ENCODE data around the gene ARHGAP28. TPM values are rescaled to one million over a fixed set of nuclear protein-coding genes. Genes with fewer than 3 reads are reported as not detected.

Gene ARHGAP28
- polyA plus RNA-seq, 3 donors = not detected

GRCh38 chr18:6871566-6871965 is 142.1 kb downstream of the ARHGAP28 start:
- Mint-ChIP-seq H3K9me3 (no peaks in the 10 kb centered on the region), H3K27ac (no peak overlapping the region), H3K4me3 (no peak overlapping the region), H3K27me3 (ENCODE audit: low read depth in 3 of 3) (peaks cover 0 to 2% (median 0%) of the 10 kb centered on the region in 3 donors), H3K36me3 (no peaks in the 10 kb centered on the region), H3K4me1 (no peaks in the 10 kb centered on the region)
- H3K4me3 ChIP-seq (replicated peaks in 1 of 3; ENCODE audit: low read depth in 2 of 3, low read length in 3 of 3) = no peak overlapping the region
- no peaks in the 10 kb centered on the region for H3K36me3 ChIP-seq (replicated peaks in 1 of 2; ENCODE audit: control insufficient read depth in 1 of 2, insufficient read depth in 2 of 2, low read length in 2 of 2)
- H3K4me1 ChIP-seq (ENCODE audit: control insufficient read depth in 1 of 2, insufficient read depth in 2 of 2, low read length in 2 of 2) = no peaks in the 10 kb centered on the region
- H3K9me3 ChIP-seq (replicated peaks in 1 of 2; ENCODE audit: control insufficient read depth in 1 of 2, insufficient read depth in 1 of 2, low read length in 2 of 2) = no peaks in the 10 kb centered on the region
- no peak for DNase-seq
- no peaks in the 10 kb centered on the region for H4K20me1 ChIP-seq (ENCODE audit: insufficient read depth, low read length)
- WGBS (ENCODE audit: insufficient coverage) = 100% methylated on average over 1 of the region's 6 CpGs
- H2AFZ ChIP-seq (ENCODE audit: insufficient read depth, low read depth, low read length, poor library complexity, severe bottlenecking) = no peak overlapping the region
- H3K9ac ChIP-seq (ENCODE audit: insufficient read depth, low read length, poor library complexity, severe bottlenecking) = no peak overlapping the region
- H3K4me2 ChIP-seq (replicated peaks; ENCODE audit: extremely low read depth, low read length, poor library complexity, severe bottlenecking) = no peak overlapping the region
- no peak overlapping the region for H3K27ac ChIP-seq (ENCODE audit: low read depth in 1 of 2, low read length in 2 of 2)
- no peaks in the 10 kb centered on the region for H3K79me2 ChIP-seq (ENCODE audit: insufficient read depth, low read length)
- intact Hi-C loops (cut with micrococcal nuclease) = no loop called here
- no peaks in the 10 kb centered on the region for H3K27me3 ChIP-seq (ENCODE audit: control insufficient read depth in 2 of 2, insufficient read depth in 2 of 2, low read length in 2 of 2)
- TF ChIP-seq CTCF (IDR thresholded peaks at IDR 0.05) = no peak

- intact Hi-C loops (cut with micrococcal nuclease) = no loop called here
- Histone ChIP-seq H3K4me1 (ENCODE audit: control insufficient read depth in 1 of 2, insufficient read depth in 2 of 2, low read length in 2 of 2) (no peaks in the 10 kb centered on the region), H3K27me3 (ENCODE audit: control insufficient read depth in 2 of 2, insufficient read depth in 2 of 2, low read length in 2 of 2) (no peaks in the 10 kb centered on the region), H2AFZ (ENCODE audit: insufficient read depth, low read depth, low read length, poor library complexity, severe bottlenecking) (no peak overlapping the region), H3K36me3 (replicated peaks in 1 of 2; ENCODE audit: control insufficient read depth in 1 of 2, insufficient read depth in 2 of 2, low read length in 2 of 2) (no peaks in the 10 kb centered on the region), H3K4me2 (replicated peaks; ENCODE audit: extremely low read depth, low read length, poor library complexity, severe bottlenecking) (no peak overlapping the region), H3K79me2 (ENCODE audit: insufficient read depth, low read length) (no peaks in the 10 kb centered on the region), H4K20me1 (ENCODE audit: insufficient read depth, low read length) (no peaks in the 10 kb centered on the region), H3K27ac (ENCODE audit: low read depth in 1 of 2, low read length in 2 of 2) (no peak overlapping the region), H3K9ac (ENCODE audit: insufficient read depth, low read length, poor library complexity, severe bottlenecking) (no peak overlapping the region), H3K4me3 (replicated peaks in 1 of 3; ENCODE audit: low read depth in 2 of 3, low read length in 3 of 3) (no peak overlapping the region), H3K9me3 (replicated peaks in 1 of 2; ENCODE audit: control insufficient read depth in 1 of 2, insufficient read depth in 1 of 2, low read length in 2 of 2) (no peaks in the 10 kb centered on the region)
- Mint-ChIP-seq H3K27ac (no peak overlapping the region), H3K27me3 (ENCODE audit: low read depth in 3 of 3) (peaks cover 0 to 2% (median 1%) of the 10 kb centered on the region in 3 donors), H3K9me3 (no peaks in the 10 kb centered on the region), H3K4me1 (no peaks in the 10 kb centered on the region), H3K4me3 (no peak overlapping the region), H3K36me3 (no peaks in the 10 kb centered on the region)
- 67% methylated on average over 1 of the region's 6 CpGs for WGBS (ENCODE audit: insufficient coverage)
- no peak for TF ChIP-seq CTCF (IDR thresholded peaks at IDR 0.05)
- DNase-seq = no peak
Measured at GRCh38 chr18:6873040-6873751, 143.7 kb downstream of the ARHGAP28 start.
